HG02763 (cell line): Measurements from ENCODE around the gene IP6K3.

Source experiments
- ATAC-seq: cut with Tn5 transposase; IDR thresholded peaks from one replicate; pipeline ENCODE4 v1.9.1; 2021; ENCODE audit warnings: mild to moderate bottlenecking, moderate library complexity; ENCODE audit not compliant: unreplicated experiment

Gene IP6K3

GRCh38 chr6:33778444-33779121, 31.9 kb upstream of the IP6K3 start:
- no peak for ATAC-seq

GRCh38 chr6:33777398-33778388, 31.0 kb upstream of the IP6K3 start:
- no peak for ATAC-seq

- no peak for ATAC-seq
Observed at GRCh38 chr6:33776764-33777163, 30.1 kb upstream of the IP6K3 start.

DNA sequence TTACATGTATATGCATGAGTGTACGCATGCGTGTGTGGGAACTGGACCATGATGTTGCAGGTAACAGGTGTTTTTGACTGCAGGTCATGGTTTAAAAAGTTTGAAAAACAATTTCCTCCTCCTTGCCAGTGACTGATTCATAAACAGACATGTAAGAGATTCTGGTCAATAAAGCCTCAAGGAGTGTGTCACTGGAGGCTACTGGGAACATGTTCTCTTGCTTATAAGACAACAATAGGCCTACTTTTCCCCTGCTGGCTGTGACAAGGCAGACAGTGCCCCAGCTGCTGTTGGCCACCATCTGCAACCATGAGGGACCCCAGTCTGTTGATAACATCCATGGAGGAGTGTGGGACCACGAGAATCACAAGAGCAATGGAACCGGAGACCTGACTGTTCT, 29.5 kb upstream of the IP6K3 start:
- ATAC-seq = no peak

DNA sequence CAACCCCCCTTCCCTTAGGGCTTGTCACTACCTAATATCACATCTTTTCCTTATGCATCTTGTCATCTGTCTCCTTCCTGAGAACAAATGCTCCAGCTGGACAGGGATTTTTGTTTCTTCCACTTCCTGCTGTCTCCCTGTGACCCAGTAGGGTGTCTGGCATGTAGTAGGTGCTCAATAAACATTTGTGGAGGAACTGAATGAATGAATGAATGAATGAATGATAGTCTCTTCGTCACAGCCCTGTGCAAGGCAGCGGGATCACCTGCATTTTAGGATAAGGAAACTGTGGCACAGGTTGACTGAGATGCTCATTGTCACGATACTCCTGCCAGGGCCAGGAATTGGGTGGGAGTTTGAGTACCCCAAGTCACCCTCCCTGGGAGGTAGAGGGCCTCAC, 28.1 kb upstream of the IP6K3 start:
- no peak for ATAC-seq

GRCh38 chr6:33772902-33773472, 26.3 kb upstream of the IP6K3 start:
- no peak for ATAC-seq

DNA sequence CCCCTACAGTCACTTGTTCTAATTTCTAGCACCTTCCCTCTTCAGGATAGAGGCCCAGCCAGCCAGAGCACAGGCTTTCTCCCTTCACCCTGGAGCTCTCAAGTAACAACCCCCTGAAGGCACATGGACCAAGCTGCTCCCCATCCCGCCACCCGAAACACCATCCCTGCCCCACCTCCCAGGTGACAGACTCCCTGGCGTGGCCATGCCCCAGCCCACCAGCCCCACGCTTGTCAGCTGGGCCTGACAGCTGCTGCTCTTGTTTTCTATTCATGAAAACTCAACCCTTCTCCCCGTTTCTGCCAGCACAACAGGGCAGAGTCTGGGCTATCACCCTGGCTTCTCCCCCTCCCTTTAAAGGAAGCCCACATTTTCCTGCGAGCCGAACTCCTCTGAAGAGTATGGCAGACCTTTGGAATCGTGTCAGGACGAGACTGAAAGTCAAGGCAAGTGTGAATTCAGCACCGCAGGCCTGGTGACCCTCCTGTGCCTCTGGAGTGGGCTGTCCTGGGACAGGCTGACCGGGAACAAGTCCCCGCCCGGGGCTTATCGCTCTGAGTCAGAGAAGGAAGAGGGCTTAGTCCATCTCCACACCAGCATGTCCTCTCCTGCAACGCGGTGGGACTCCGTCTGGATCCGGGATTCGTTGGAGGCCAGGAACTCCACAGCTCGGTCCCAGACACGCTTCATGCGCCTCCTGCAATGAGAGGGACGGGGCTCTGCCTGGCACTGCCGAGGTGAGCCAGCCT, 25.6 kb upstream of the IP6K3 start:
- no peak for ATAC-seq

DNA sequence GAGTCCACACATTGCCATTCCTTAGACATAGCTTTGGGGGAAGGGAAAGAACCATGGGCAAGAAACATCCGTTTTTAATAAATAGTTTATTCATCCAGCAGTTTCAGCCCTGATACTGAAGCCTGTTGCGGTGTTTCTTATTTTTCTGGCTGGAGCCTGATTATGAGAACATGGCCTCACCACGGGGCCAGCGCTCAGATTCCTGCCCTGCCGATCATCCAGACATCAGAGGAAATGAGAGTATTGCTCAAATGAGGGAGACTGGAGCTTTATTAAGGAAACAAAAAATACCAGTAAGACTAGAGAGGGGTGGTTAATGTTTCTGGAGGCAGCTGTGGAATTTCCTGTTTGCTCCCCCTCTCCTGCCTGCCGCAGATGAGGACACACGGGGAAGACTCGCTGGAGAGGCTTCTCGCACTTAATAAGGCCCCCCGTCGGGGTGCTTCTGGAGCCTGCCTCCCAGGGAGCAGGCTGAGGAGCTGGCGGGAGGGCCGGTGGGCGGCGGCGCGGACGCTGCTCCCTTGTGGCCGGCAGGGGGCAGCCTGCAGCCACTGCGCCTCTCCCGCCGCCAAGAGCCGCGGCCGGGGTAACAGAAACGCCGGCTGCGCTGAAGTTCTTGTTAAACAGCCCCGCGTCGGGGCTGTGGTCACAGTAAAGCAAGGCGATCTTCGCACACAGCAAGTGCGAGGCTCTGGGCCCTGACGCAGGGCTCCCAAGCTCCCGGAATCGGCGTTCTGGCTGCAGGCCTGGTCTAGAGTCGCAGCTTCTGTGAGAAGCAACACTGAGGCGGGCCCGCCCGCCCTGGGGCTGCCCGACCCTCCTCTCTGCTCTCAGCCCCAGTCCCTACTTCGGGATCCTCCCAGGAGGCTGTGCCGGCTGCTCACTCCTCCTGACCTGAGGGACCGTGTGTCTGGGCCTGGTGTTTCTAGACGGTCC, 24.7 kb upstream of the IP6K3 start:
- ATAC-seq = no peak

DNA sequence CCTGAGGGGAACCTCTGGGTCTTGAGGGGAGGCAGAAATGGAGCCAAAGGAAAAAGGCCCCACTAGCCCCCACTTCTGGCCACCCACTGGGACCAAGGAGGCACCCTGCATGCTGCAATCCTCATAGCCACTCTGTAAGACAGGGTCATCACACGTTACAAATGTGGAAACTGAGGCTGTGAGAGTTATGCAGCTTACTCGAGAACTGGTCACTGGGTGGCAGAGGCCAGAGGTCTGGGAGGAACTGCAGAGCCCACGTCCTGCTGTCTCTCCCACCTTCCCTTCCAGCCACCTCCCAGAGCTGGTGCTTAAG, 24.1 kb upstream of the IP6K3 start:
- ATAC-seq = no peak

DNA sequence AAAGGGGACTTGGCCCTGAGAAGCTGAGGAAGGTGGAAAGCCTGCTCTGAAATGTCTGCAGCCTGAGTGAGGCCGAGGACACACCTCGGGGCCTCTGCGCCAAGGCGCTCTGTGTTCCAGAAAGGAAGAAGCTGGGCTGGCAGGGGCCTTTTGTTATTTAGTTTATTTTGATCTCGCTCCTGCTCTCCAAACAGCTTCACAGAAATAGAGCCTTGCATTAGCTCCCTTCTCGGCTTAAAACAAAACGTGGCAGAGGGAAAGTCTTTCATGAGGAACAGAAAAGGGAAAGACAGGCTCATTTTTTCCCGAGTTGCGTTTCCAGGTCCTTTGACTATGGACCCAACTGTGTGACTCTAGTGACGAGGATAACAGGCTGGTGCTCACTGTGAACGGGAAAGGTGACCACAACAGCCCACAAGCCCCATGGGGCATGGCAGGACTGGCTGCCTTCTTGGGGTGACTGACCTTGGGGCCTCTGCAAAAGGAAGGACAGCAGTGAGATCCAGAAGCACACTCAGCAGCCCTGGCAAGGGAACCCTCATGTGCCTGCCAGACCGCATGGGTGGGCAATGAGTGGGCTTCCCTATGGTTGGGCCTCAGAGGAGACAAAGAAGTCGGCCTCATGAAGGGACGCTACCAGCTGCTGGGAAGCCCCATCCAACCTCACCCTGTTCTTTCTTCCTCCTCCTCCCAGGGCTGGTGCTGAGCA, 23.6 kb upstream of the IP6K3 start:
- no peak for ATAC-seq

DNA sequence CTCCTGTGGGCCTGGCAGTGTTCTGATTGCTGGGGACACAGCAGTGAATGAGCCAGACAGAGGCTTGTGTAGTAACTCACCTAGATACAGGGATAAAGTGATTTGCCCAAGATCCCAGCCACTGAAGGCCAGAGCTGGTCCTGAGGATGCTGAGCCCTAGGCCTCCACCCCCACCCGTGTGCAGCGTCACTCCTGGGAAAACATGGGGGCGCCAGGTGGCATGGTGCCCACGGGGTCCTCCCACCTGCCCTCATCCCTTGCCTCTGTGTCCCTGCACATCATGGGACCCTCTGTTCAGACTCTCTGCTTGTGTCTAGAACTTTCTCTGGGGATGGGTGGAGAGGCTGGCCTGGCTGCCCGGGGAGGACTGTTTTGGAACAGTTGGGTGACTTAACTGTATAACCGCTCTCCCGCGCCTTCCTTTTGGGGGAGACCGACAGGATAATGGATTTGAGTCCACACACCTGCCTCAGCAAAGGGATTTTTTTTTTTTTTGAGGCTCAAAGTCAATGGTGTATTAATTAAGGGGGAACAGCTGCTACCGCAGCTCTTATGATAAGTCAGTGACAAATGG, 22.6 kb upstream of the IP6K3 start:
- ATAC-seq = no peak

DNA sequence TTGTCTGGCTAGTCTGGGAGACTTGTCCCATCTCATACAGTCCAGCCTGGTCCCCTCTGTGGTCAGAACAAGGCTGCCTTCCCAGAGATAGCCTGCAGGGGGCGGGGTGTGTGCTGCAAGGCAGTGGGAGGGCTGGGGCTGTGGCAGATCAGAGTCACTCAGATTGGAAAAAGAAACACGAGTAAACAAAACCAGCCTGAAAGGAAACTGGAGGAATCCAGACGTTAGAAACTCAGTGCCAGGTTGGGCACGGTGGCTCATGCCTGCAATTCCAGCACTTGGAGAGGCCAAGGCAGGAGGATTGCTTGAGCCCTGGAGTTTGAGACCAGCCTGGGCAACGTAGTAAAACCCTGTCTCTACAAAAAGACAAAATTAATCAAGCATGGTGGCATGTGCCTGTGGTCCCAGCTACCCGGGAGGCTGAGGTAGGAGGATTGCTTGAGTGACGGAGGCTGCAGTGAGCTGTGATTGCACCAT, 22.0 kb upstream of the IP6K3 start:
- ATAC-seq = no peak

GRCh38 chr6:33766921-33767907, 20.5 kb upstream of the IP6K3 start:
- ATAC-seq = no peak

DNA sequence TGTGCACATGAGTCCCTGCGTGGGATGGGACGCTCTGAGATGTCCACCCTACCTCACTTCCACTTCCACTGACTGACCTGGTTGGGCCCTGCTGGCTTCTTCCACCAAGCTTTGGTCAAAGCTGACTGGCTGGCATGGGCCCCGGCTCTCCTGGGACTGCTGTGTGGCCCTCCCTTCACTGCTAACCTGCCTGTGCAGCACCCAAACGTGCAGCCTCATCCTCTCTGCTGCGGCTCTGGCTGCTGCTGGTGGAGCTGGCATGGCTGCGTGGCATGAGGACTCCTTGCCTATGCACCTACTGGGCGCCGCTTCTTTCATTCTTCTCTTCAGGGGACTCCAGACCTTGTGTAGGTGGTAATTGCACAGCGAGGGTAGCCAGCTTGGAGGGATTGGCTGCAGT, 18.7 kb upstream of the IP6K3 start:
- ATAC-seq = no peak

- no peak for ATAC-seq
Observed at GRCh38 chr6:33764036-33764435, 17.3 kb upstream of the IP6K3 start.

DNA sequence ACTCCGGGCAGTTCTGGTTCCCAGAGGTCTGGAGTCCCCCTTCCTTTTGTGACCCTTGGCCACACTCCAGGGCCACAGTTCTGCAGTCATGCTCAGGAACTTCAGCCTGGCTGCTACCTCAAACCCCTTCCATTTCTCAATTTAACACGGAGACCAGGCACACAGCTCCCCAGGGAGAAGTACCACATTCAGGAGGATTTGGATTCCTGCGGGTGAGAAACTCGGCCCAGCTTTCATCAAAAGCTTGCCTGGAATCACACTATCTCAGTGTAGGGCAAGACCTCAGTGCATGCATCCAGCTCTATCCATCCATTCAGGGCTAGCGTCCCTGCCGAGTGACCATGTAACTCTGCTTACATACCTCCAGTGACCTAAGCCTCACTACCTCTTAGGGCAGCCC, 16.8 kb upstream of the IP6K3 start:
- ATAC-seq = no peak

- ATAC-seq = no peak
Observed at GRCh38 chr6:33762713-33763112, 16.0 kb upstream of the IP6K3 start.
